Measurements from ENCODE around the gene HMCN2. TPM values are rescaled to one million over a fixed set of nuclear protein-coding genes. Genes with fewer than 3 reads are reported as not detected.

HMCN2 gene
- total RNA-seq, 1 experiment from 2014 or later, result 1.6 TPM

GRCh38 chr9:130454096-130454811 is 188.7 kb downstream of the HMCN2 start:
- DNase-seq, result no peak
- Histone ChIP-seq H3K4me3 (no peak overlapping the region), H3K4me2 (no peak overlapping the region), H4K20me1 (ENCODE audit: insufficient read depth) (peaks cover 25% of the 10 kb centered on the region), H3K9me2 (ENCODE audit: insufficient read depth) (no peaks in the 10 kb centered on the region), H3K4me1 (replicated peaks; ENCODE audit: insufficient read depth) (peaks cover 10% of the 10 kb centered on the region; the same call in 1 of the 2 replicates), H2AFZ (no peak overlapping the region), H3K9me3 (ENCODE audit: insufficient read depth, low read depth) (no peaks in the 10 kb centered on the region), H3F3A (ENCODE audit: insufficient read depth, low read depth) (no peaks in the 10 kb centered on the region; the same call in 1 of the 2 replicates), H3K79me2 (ENCODE audit: low read depth) (no peaks in the 10 kb centered on the region), H3K36me3 (ENCODE audit: low read depth) (no peaks in the 10 kb centered on the region), H3K27ac (no peak overlapping the region), H3K27me3 (ENCODE audit: insufficient read depth, low read depth) (no peaks in the 10 kb centered on the region)
- intact Hi-C loops (cut with micrococcal nuclease; ENCODE audit: unreplicated experiment), result loop anchor here (5.0 kb wide), 1 partner anchor 347 kb away; no protein-coding TSS in a partner anchor
- BruUV-seq (replicated peaks), result no TSS peak
- ChIA-PET POLR2A (ENCODE audit: unreplicated experiment) (interaction anchor here (0.6 kb wide), 3 partner anchors 214 to 548 kb away, joined by 3 read pairs; no protein-coding TSS in a partner anchor), CTCF (interaction anchor here (0.6 to 0.7 kb wide), 3 partner anchors 228 to 239 kb away, joined by 3 to 16 read pairs (median 5); partner anchors contain the start of gene EXOSC2)
- no peak for TF ChIP-seq EZH2 (IDR thresholded peaks at IDR 0.05; ENCODE audit: low read depth)
- no peak for TF ChIP-seq CTCF (conservative IDR thresholded peaks at IDR 0.05)

GRCh38 chr9:130454812-130455325 is 189.3 kb downstream of the HMCN2 start:
- no peak for TF ChIP-seq EZH2 (IDR thresholded peaks at IDR 0.05; ENCODE audit: low read depth)
- no peak for TF ChIP-seq CTCF (conservative IDR thresholded peaks at IDR 0.05)
- CTCF ChIA-PET, result interaction anchor here (0.7 kb wide), 1 partner anchor 235 kb away, joined by 3 read pairs; no protein-coding TSS in a partner anchor
- H3K4me1 ChIP-seq (replicated peaks; ENCODE audit: insufficient read depth), result peaks cover 10% of the 10 kb centered on the region; the same call in 1 of the 2 replicates
- H3K27ac ChIP-seq, result no peak overlapping the region
- no peak overlapping the region for H3K4me3 ChIP-seq
- no peak overlapping the region for H3K4me2 ChIP-seq
- no peaks in the 10 kb centered on the region for H3K9me2 ChIP-seq (ENCODE audit: insufficient read depth)
- intact Hi-C loops (cut with micrococcal nuclease; ENCODE audit: unreplicated experiment), result loop anchor here (5.0 kb wide), 1 partner anchor 348 kb away; no protein-coding TSS in a partner anchor
- no TSS peak for BruUV-seq (replicated peaks)
- no peak overlapping the region for H2AFZ ChIP-seq
- no peaks in the 10 kb centered on the region for H3K79me2 ChIP-seq (ENCODE audit: low read depth)
- H3K27me3 ChIP-seq (ENCODE audit: insufficient read depth, low read depth), result no peaks in the 10 kb centered on the region
- no peaks in the 10 kb centered on the region; the same call in 1 of the 2 replicates for H3F3A ChIP-seq (ENCODE audit: insufficient read depth, low read depth)
- H4K20me1 ChIP-seq (ENCODE audit: insufficient read depth), result peaks cover 25% of the 10 kb centered on the region
- no peaks in the 10 kb centered on the region for H3K9me3 ChIP-seq (ENCODE audit: insufficient read depth, low read depth)
- no peaks in the 10 kb centered on the region for H3K36me3 ChIP-seq (ENCODE audit: low read depth)
- POLR2A ChIA-PET (ENCODE audit: unreplicated experiment), result no interaction called here
- no peak for DNase-seq

- intact Hi-C loops (cut with micrococcal nuclease; ENCODE audit: unreplicated experiment), result no loop called here
- TF ChIP-seq CTCF (conservative IDR thresholded peaks at IDR 0.05) (no peak), EZH2 (IDR thresholded peaks at IDR 0.05; ENCODE audit: low read depth) (no peak)
- Histone ChIP-seq H3F3A (ENCODE audit: insufficient read depth, low read depth) (no peaks in the 10 kb centered on the region), H3K27ac (no peak overlapping the region), H3K9me2 (ENCODE audit: insufficient read depth) (no peaks in the 10 kb centered on the region), H2AFZ (no peak overlapping the region), H3K4me1 (replicated peaks; ENCODE audit: insufficient read depth) (no peaks in the 10 kb centered on the region), H3K36me3 (ENCODE audit: low read depth) (no peaks in the 10 kb centered on the region), H3K79me2 (ENCODE audit: low read depth) (no peaks in the 10 kb centered on the region), H4K20me1 (ENCODE audit: insufficient read depth) (peaks cover 5% of the 10 kb centered on the region; the same call in 1 of the 2 replicates), H3K4me2 (no peak overlapping the region), H3K9me3 (ENCODE audit: insufficient read depth, low read depth) (no peaks in the 10 kb centered on the region), H3K4me3 (no peak overlapping the region), H3K27me3 (ENCODE audit: insufficient read depth, low read depth) (no peaks in the 10 kb centered on the region)
- no peak for DNase-seq
- CTCF ChIA-PET, result interaction anchor here (0.6 to 0.7 kb wide), 3 partner anchors 31 to 223 kb away, joined by 4 to 6 read pairs (median 5); no protein-coding TSS in a partner anchor
- POLR2A ChIA-PET (ENCODE audit: unreplicated experiment), result no interaction called here
- BruUV-seq (replicated peaks), result no TSS peak
Measured at GRCh38 chr9:130458027-130458803, 192.7 kb downstream of the HMCN2 start.
